CD14-positive monocyte (primary cell): Measurements from ENCODE around the gene MTR. TPM values are rescaled to one million over a fixed set of nuclear protein-coding genes. Genes with fewer than 3 reads are reported as not detected.

ENCODE experiments used
- DNase-seq, 3 donors: peaks; one replicate each; pipeline ENCODE4 v3.0.0-alpha.2; 2011 to 2022
- H2AFZ ChIP-seq: 2 replicates; pipeline ENCODE4 v1.6.0; 2012; ENCODE audit warnings: mild to moderate bottlenecking, low read depth, low read length, inconsistent platforms; ENCODE audit not compliant: insufficient read depth, poor library complexity, severe bottlenecking
- H3K27ac ChIP-seq, 2 donors: 1 replicate in 1 of 2; 2 replicates in 1 of 2; pipeline ENCODE4 v1.5.1; 2012 to 2013; ENCODE audit warnings: low read length in 2 of 2, control low read depth in 1 of 2, inconsistent platforms in 1 of 2, low read depth in 1 of 2, mild to moderate bottlenecking in 1 of 2
- H3K27me3 ChIP-seq, 2 donors: one replicate each; pipeline versions ENCODE4 v1.6.0 to v1.6.1; 2011 to 2013; ENCODE audit warnings: low read length in 2 of 2; ENCODE audit not compliant: control insufficient read depth in 2 of 2, insufficient read depth in 2 of 2
- H3K36me3 ChIP-seq, 2 donors: replicated peaks in 1 of 2; 1 replicate in 1 of 2; 2 replicates in 1 of 2; pipeline versions ENCODE4 v1.5.1 to v1.6.1; 2012 to 2013; ENCODE audit warnings: low read length in 2 of 2, control low read depth in 1 of 2, inconsistent platforms in 1 of 2, mild to moderate bottlenecking in 1 of 2; ENCODE audit not compliant: insufficient read depth in 2 of 2, control insufficient read depth in 1 of 2
- H3K4me1 ChIP-seq, 2 donors: 1 replicate in 1 of 2; 2 replicates in 1 of 2; pipeline versions ENCODE4 v1.5.1 to v1.6.1; 2012 to 2013; ENCODE audit warnings: low read length in 2 of 2, control low read depth in 1 of 2, inconsistent platforms in 1 of 2, mild to moderate bottlenecking in 1 of 2, moderate library complexity in 1 of 2; ENCODE audit not compliant: insufficient read depth in 2 of 2, control insufficient read depth in 1 of 2
- H3K4me2 ChIP-seq: replicated peaks from 2 replicates; pipeline ENCODE3; 2012; ENCODE audit warnings: low read length, moderate library complexity, mild to moderate bottlenecking; ENCODE audit not compliant: poor library complexity, severe bottlenecking; ENCODE audit errors: extremely low read depth
- H3K4me3 ChIP-seq, 3 experiments: fragments of 200-600 bp in 1 of 3; sonication (generic) in 1 of 3; replicated peaks in 1 of 3; 1 replicate in 2 of 3; 2 replicates in 1 of 3; pipeline ENCODE4 v1.5.1; 2011 to 2013; ENCODE audit warnings: low read length in 3 of 3, mild to moderate bottlenecking in 3 of 3, control low read depth in 2 of 3, low read depth in 2 of 3, inconsistent platforms in 1 of 3, moderate library complexity in 1 of 3
- H3K79me2 ChIP-seq: 2 replicates; pipeline ENCODE4 v1.6.0; 2012; ENCODE audit warnings: mild to moderate bottlenecking, control low read depth, inconsistent platforms, low read length, moderate library complexity; ENCODE audit not compliant: insufficient read depth
- H3K9ac ChIP-seq: 2 replicates; pipeline ENCODE4 v1.6.0; 2017; ENCODE audit warnings: low read length, mild to moderate bottlenecking; ENCODE audit not compliant: insufficient read depth, poor library complexity, severe bottlenecking
- H3K9me3 ChIP-seq, 2 donors: replicated peaks in 1 of 2; 1 replicate in 1 of 2; 2 replicates in 1 of 2; pipeline versions ENCODE4 v1.5.1 to v1.6.1; 2012 to 2013; ENCODE audit warnings: low read length in 2 of 2, control low read depth in 1 of 2; ENCODE audit not compliant: control insufficient read depth in 1 of 2, insufficient read depth in 1 of 2
- H4K20me1 ChIP-seq: 2 replicates; pipeline ENCODE4 v1.6.0; 2012; ENCODE audit warnings: mild to moderate bottlenecking, low read length, control low read depth, moderate library complexity; ENCODE audit not compliant: insufficient read depth
- H3K27ac Mint-ChIP-seq, 7 donors: one replicate each; pipeline ENCODE4 v1.8.0; 2020; ENCODE audit warnings: mild to moderate bottlenecking in 7 of 7, mixed read lengths in 7 of 7, moderate library complexity in 6 of 7, inconsistent platforms in 2 of 7
- H3K27me3 Mint-ChIP-seq, 3 donors: one replicate each; pipeline ENCODE4 v1.8.0; 2021 to 2022; ENCODE audit warnings: low read depth in 3 of 3, mild to moderate bottlenecking in 3 of 3, mixed read lengths in 3 of 3, moderate library complexity in 3 of 3, inconsistent platforms in 1 of 3
- H3K36me3 Mint-ChIP-seq, 2 donors: one replicate each; pipeline ENCODE4 v1.8.0; 2020; ENCODE audit warnings: mixed read lengths in 2 of 2, inconsistent platforms in 1 of 2, mild to moderate bottlenecking in 1 of 2
- H3K4me1 Mint-ChIP-seq: one replicate; pipeline ENCODE4 v1.8.0; 2020; ENCODE audit warnings: mild to moderate bottlenecking, mixed read lengths
- H3K4me3 Mint-ChIP-seq, 2 donors: one replicate each; pipeline ENCODE4 v1.8.0; 2020; ENCODE audit warnings: mild to moderate bottlenecking in 2 of 2, mixed read lengths in 2 of 2, moderate library complexity in 1 of 2
- H3K9me3 Mint-ChIP-seq, 7 donors: one replicate each; pipeline ENCODE4 v1.8.0; 2020 to 2022; ENCODE audit warnings: mixed read lengths in 7 of 7, mild to moderate bottlenecking in 6 of 7, moderate library complexity in 6 of 7, inconsistent platforms in 2 of 7
- CTCF ChIP-seq: fragments of 200-600 bp; IDR thresholded peaks from one replicate; pipeline ENCODE4 v1.8.0; 2022; ENCODE audit warnings: antibody characterized with exemption, mild to moderate bottlenecking
- WGBS: methylation state at CpG from one replicate; pipeline ENCODE4 v1.1.5; 2013; ENCODE audit warnings: missing lambda C conversion rate; ENCODE audit not compliant: insufficient coverage; 5-methylcytosine and 5-hydroxymethylcytosine counted together
- intact Hi-C, 2 donors: fragments of 100-400 bp; cut with micrococcal nuclease; formaldehyde crosslinking; loops; one replicate each; pipeline versions ENCODE4 v1.15.0 to v1.15.1; 2023
- polyA plus RNA-seq, 3 donors: library from polyadenylated mRNA; depleted of rRNA in 1 of 3; unstranded in 2 of 3; stranded (reverse) in 1 of 3; fragments of 300-500 nt in 2 of 3; fragments of >200 nt in 1 of 3; fragmentation: Illumina TruSeq in 2 of 3; gene quantifications; 1 replicate in 2 of 3; 2 replicates in 1 of 3; pipeline ENCODE4 v1.2.3, GENCODE V29; 2012 to 2021

Gene MTR
- polyA plus RNA-seq, 3 donors: 3.4 to 5.4 (median 4.7) TPM

- Histone ChIP-seq H3K4me2 (no peak overlapping the region), H4K20me1 (no peaks in the 10 kb centered on the region), H3K4me3 (no peak overlapping the region), H3K36me3 (no peaks in the 10 kb centered on the region), H3K9ac (no peak overlapping the region), H3K9me3 (peaks cover 8 to 13% of the 10 kb centered on the region in 2 donors), H2AFZ (no peak overlapping the region), H3K27ac (no peak overlapping the region), H3K4me1 (no peaks in the 10 kb centered on the region), H3K79me2 (no peaks in the 10 kb centered on the region), H3K27me3 (no peaks in the 10 kb centered on the region)
- no CpG with 5 or more reads among the region's 5 CpGs for WGBS
- no peak for TF ChIP-seq CTCF
- H3K9me3 Mint-ChIP-seq: peaks cover 6 to 25% (median 20%) of the 10 kb centered on the region in 7 donors
- no peak overlapping the region for H3K4me3 Mint-ChIP-seq
- peaks cover 0 to 2% (median 2%) of the 10 kb centered on the region in 3 donors for H3K27me3 Mint-ChIP-seq
- DNase-seq: no peak
- H3K27ac Mint-ChIP-seq: no peak overlapping the region
- intact Hi-C loops: no loop called here
- no peaks in the 10 kb centered on the region for H3K4me1 Mint-ChIP-seq
- no peaks in the 10 kb centered on the region for H3K36me3 Mint-ChIP-seq
Observed at GRCh38 chr1:236916131-236916800, 121.2 kb downstream of the MTR start.

- Mint-ChIP-seq H3K27me3 (peaks cover 0 to 4% (median 2%) of the 10 kb centered on the region in 3 donors), H3K9me3 (peaks cover 6 to 30% (median 23%) of the 10 kb centered on the region in 7 donors), H3K4me3 (no peak overlapping the region), H3K36me3 (no peaks in the 10 kb centered on the region), H3K4me1 (no peaks in the 10 kb centered on the region), H3K27ac (no peak overlapping the region)
- H3K27ac ChIP-seq: no peak overlapping the region
- H3K4me2 ChIP-seq: no peak overlapping the region
- no peak overlapping the region for H2AFZ ChIP-seq
- no peaks in the 10 kb centered on the region for H3K27me3 ChIP-seq
- no peak for TF ChIP-seq CTCF
- H3K36me3 ChIP-seq: no peaks in the 10 kb centered on the region
- H3K4me1 ChIP-seq: no peaks in the 10 kb centered on the region
- H3K9ac ChIP-seq: no peak overlapping the region
- DNase-seq: no peak
- peaks cover 11 to 19% of the 10 kb centered on the region in 2 donors for H3K9me3 ChIP-seq
- no CpG with 5 or more reads among the region's 1 CpG for WGBS
- H4K20me1 ChIP-seq: no peaks in the 10 kb centered on the region
- intact Hi-C loops: no loop called here
- H3K4me3 ChIP-seq: no peak overlapping the region
- no peaks in the 10 kb centered on the region for H3K79me2 ChIP-seq
Observed at GRCh38 chr1:236917448-236917847, 122.4 kb downstream of the MTR start.
